Measurements from ENCODE around the gene PRR5. TPM values are rescaled to one million over a fixed set of nuclear protein-coding genes. Genes with fewer than 3 reads are reported as not detected.

PRR5 gene
- polyA plus RNA-seq, 1 of the 3 experiments (the other 2 are of a cell fraction) = 1.3 TPM

DNA sequence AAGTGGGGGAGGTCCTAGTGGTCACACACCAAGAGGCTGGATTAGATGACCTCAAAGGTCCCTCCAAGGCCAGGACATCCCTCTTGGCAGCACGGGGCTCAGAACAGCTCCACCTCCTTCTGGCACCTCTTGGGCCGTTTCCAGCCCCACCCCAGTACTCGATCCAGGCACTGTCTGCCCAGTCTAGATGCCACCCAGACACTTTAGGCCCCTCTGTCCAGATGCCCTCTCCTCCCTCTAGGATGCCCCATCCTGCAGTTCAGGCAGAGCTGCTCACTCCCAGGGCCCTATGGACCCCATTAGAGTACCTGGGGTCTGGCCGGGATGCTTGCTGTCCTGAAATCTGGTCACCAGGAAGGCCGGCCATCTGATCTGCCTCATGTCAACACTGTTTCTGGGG, 34.7 kb upstream of the PRR5 start (continued):
- TF ChIP-seq, protein P1, sequence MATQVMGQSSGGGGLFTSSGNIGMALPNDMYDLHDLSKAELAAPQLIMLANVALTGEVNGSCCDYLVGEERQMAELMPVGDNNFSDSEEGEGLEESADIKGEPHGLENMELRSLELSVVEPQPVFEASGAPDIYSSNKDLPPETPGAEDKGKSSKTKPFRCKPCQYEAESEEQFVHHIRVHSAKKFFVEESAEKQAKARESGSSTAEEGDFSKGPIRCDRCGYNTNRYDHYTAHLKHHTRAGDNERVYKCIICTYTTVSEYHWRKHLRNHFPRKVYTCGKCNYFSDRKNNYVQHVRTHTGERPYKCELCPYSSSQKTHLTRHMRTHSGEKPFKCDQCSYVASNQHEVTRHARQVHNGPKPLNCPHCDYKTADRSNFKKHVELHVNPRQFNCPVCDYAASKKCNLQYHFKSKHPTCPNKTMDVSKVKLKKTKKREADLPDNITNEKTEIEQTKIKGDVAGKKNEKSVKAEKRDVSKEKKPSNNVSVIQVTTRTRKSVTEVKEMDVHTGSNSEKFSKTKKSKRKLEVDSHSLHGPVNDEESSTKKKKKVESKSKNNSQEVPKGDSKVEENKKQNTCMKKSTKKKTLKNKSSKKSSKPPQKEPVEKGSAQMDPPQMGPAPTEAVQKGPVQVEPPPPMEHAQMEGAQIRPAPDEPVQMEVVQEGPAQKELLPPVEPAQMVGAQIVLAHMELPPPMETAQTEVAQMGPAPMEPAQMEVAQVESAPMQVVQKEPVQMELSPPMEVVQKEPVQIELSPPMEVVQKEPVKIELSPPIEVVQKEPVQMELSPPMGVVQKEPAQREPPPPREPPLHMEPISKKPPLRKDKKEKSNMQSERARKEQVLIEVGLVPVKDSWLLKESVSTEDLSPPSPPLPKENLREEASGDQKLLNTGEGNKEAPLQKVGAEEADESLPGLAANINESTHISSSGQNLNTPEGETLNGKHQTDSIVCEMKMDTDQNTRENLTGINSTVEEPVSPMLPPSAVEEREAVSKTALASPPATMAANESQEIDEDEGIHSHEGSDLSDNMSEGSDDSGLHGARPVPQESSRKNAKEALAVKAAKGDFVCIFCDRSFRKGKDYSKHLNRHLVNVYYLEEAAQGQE (IDR thresholded peaks at IDR 0.05; ENCODE audit: low read depth, low read length) = no peak
- TF ChIP-seq EP300 (IDR thresholded peaks at IDR 0.05; ENCODE audit: borderline replicate concordance in 1 of 2, low read depth in 1 of 2, low read length in 1 of 2) (no peak), EZH2phosphoT487 (IDR thresholded peaks at IDR 0.05; ENCODE audit: borderline replicate concordance, low read depth) (no peak)

DNA sequence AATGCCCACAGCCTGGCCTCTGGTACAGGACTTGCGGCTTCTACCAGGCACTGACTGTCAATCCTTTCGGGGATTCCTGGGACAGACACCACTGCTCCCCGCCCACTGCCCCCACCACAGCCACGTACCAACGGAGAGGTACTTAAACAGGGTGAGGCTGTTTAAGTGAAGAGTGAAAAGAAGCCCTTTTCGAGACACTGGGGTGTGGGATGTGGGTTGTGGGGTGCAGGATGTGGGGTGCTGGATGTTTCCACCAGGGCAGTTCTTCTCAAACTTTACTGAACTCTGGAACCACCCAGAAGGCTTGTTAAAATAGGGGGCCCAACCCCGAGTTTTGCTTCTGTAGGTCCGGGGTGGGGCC, 34.2 kb upstream of the PRR5 start:
- DNase-seq = no peak
- peak overlapping the region; percentile 28; the same call in 1 of the 2 replicates for H3K9ac ChIP-seq
- no peaks in the 10 kb centered on the region for H3K9me2 ChIP-seq
- TF ChIP-seq, protein P2, sequence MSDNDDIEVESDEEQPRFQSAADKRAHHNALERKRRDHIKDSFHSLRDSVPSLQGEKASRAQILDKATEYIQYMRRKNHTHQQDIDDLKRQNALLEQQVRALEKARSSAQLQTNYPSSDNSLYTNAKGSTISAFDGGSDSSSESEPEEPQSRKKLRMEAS (IDR thresholded peaks at IDR 0.05; ENCODE audit: low read depth) = no peak
- TF ChIP-seq NRF1 (IDR thresholded peaks at IDR 0.05; ENCODE audit: low read depth, low read length) (no peak), TCF12 (IDR thresholded peaks at IDR 0.05) (no peak), SIN3A (IDR thresholded peaks at IDR 0.05; ENCODE audit: borderline replicate concordance, low read depth, low read length) (no peak), TEAD4 (IDR thresholded peaks at IDR 0.05; ENCODE audit: borderline replicate concordance, insufficient read depth) (no peak)
- no peak overlapping the region for H3K27ac ChIP-seq (ENCODE audit: low read depth in 2 of 2, low read length in 1 of 2)
- peak overlapping the region; percentile 71 for H3K4me2 ChIP-seq
- peak overlapping the region; percentile 63; the same call in 1 of the 2 replicates for H2AFZ ChIP-seq (ENCODE audit: low read depth)
- no peaks in the 10 kb centered on the region for H4K20me1 ChIP-seq (ENCODE audit: insufficient read depth)
- WGBS (ENCODE audit: low lambda C conversion rate) = 60% methylated on average over 8 of the region's 8 CpGs
- H3F3A ChIP-seq (replicated peaks; ENCODE audit: insufficient read depth) = no peaks in the 10 kb centered on the region
- no peaks in the 10 kb centered on the region for H3K36me3 ChIP-seq (replicated peaks in 1 of 2; ENCODE audit: control insufficient read depth in 1 of 2, insufficient read depth in 2 of 2, low read length in 1 of 2)
- ChIA-PET POLR2A (no interaction called here), CTCF (interaction anchor here (0.6 to 3.9 kb wide), 4 partner anchors 16 to 69 kb away, joined by 3 to 30 read pairs (median 4); no protein-coding TSS in a partner anchor)
- peaks cover 0 to 20% of the 10 kb centered on the region in 2 experiments; a peak in 1 of 4 replicates for H3K4me1 ChIP-seq (ENCODE audit: control insufficient read depth in 1 of 2, insufficient read depth in 2 of 2, low read depth in 1 of 2, low read length in 1 of 2)
- no peaks in the 10 kb centered on the region; the same call in 1 of the 2 replicates for H3K27me3 ChIP-seq (ENCODE audit: insufficient read depth)
- H3K4me3 ChIP-seq (ENCODE audit: low read depth in 2 of 2, low read length in 1 of 2) = peak overlapping the region; percentile 52 to 56
- H3K9me3 ChIP-seq = no peaks in the 10 kb centered on the region
- H3K79me2 ChIP-seq (ENCODE audit: insufficient read depth) = no peaks in the 10 kb centered on the region

DNA sequence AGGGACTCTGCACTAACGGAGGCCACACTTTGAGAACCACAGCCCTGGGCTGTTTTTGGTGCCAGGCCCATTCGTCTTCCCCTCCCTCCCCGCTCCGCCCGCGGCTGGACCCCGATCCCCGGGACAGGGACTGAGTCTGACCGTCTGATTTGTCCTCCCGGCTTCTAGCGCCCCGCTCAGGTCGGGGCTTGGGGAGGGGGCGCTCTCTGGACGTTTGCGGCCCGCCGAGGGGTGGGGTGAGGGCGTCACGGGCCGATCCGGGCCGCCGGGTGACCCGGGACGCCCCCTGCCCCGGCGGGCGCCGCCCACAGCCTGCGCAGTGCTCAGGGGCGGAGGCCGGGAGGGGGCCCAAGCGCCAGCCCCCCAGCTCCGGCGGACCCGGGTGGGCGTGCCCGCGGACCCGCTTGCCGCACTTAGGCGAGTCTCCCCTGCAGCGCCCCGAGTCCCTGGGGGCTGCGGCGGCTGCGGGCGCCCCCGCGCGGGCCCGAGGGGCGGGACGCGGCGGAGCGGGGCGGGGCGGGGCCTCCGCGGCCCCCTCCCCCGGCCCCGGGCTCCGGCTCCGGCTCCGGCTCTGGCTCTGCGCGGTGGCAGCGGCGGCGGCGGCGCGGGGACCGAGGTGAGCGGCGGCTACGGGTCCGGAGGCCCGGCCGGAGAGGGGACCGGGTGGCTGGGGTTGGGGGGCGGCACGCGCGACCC, 33.7 kb upstream of the PRR5 start:
- Histone ChIP-seq H3K9me3 (no peaks in the 10 kb centered on the region), H3K27ac (ENCODE audit: low read depth in 2 of 2, low read length in 1 of 2) (no peak overlapping the region; a peak in 1 of 4 replicates), H2AFZ (ENCODE audit: low read depth) (peak overlapping the region; percentile 63; the same call in 1 of the 2 replicates), H3K4me1 (ENCODE audit: control insufficient read depth in 1 of 2, insufficient read depth in 2 of 2, low read depth in 1 of 2, low read length in 1 of 2) (peaks cover 0 to 20% of the 10 kb centered on the region in 2 experiments; a peak in 1 of 4 replicates), H3K9ac (peak overlapping the region; percentile 28; the same call in 1 of the 2 replicates), H4K20me1 (ENCODE audit: insufficient read depth) (no peaks in the 10 kb centered on the region), H3K36me3 (replicated peaks in 1 of 2; ENCODE audit: control insufficient read depth in 1 of 2, insufficient read depth in 2 of 2, low read length in 1 of 2) (no peaks in the 10 kb centered on the region), H3K9me2 (no peaks in the 10 kb centered on the region), H3K4me2 (peak overlapping the region; percentile 71), H3K4me3 (ENCODE audit: low read depth in 2 of 2, low read length in 1 of 2) (peak overlapping the region; percentile 56), H3K27me3 (ENCODE audit: insufficient read depth) (no peaks in the 10 kb centered on the region; the same call in 1 of the 2 replicates), H3K79me2 (ENCODE audit: insufficient read depth) (no peaks in the 10 kb centered on the region), H3F3A (replicated peaks; ENCODE audit: insufficient read depth) (no peaks in the 10 kb centered on the region)
- peak; percentile 90 for DNase-seq
- CTCF ChIA-PET = interaction anchor here (1.0 to 3.9 kb wide), 9 partner anchors 10 to 587 kb away, joined by 3 to 30 read pairs (median 5); no protein-coding TSS in a partner anchor
- POLR2A ChIA-PET = no interaction called here
- no peak for TF ChIP-seq NFIC (IDR thresholded peaks at IDR 0.05; ENCODE audit: borderline replicate concordance)
- TF ChIP-seq, protein P3, sequence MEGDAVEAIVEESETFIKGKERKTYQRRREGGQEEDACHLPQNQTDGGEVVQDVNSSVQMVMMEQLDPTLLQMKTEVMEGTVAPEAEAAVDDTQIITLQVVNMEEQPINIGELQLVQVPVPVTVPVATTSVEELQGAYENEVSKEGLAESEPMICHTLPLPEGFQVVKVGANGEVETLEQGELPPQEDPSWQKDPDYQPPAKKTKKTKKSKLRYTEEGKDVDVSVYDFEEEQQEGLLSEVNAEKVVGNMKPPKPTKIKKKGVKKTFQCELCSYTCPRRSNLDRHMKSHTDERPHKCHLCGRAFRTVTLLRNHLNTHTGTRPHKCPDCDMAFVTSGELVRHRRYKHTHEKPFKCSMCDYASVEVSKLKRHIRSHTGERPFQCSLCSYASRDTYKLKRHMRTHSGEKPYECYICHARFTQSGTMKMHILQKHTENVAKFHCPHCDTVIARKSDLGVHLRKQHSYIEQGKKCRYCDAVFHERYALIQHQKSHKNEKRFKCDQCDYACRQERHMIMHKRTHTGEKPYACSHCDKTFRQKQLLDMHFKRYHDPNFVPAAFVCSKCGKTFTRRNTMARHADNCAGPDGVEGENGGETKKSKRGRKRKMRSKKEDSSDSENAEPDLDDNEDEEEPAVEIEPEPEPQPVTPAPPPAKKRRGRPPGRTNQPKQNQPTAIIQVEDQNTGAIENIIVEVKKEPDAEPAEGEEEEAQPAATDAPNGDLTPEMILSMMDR (IDR thresholded peaks at IDR 0.05) = peak; percentile 20; the same call in 1 of the 2 replicates
- 20% methylated on average over 1 of the region's 87 CpGs for WGBS (ENCODE audit: low lambda C conversion rate)
